ENCODE results near the gene TTC3.
"Not testable (repeated sequence)": the region's sequence is repeated elsewhere in the genome, so short reads cannot be mapped to it uniquely, and the experiment has no call there.

The TTC3 gene

GRCh38 chr21:37095821-37096220 is 22.8 kb downstream of the TTC3 start:
- DNase-seq = no peak

DNA sequence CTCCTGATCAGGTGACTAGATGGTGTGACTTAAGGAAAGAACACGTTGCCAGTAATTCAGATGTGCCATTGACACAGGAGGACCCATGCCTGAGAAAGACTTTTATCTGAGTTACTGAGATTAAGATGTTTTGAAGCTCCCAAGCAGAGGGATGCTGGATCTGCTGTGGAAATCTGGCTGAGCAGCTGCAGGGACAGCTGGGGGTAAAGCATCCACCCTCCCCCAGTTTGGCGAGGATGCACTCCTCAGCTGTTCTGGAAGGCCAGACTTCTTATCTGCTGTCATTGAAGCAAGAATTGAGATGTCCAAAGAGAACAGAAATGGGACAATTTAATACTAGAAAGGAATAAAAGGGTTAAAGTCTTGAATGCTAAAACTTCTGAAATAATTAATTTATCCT is 25.7 kb downstream of the TTC3 start:
- DNase-seq = no peak

- DNase-seq = no peak
Observed at GRCh38 chr21:37100316-37100715, 27.3 kb downstream of the TTC3 start.

- DNase-seq = no peak
Observed at GRCh38 chr21:37101384-37101783, 28.3 kb downstream of the TTC3 start.

GRCh38 chr21:37102746-37103145 is 29.7 kb downstream of the TTC3 start:
- DNase-seq = not testable (repeated sequence)

- no peak for DNase-seq
Observed at GRCh38 chr21:37106998-37107397, 33.9 kb downstream of the TTC3 start.

DNA sequence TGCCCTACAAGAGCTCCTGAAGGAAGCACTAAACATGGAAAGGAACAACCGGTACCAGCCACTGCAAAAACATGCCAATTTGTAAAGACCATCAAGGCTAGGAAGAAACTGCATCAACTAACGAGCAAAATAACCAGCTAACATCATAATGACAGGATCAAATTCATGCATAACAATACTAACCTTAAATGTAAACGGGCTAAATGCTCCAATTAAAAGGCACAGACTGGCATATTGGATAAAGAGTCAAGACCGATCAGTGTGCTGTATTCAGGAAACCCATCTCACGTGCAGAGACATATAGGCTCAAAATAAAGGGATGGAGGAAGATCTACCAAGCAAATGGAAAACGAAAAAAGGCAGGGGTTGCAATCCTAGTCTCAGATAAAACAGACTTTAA is 38.0 kb downstream of the TTC3 start:
- DNase-seq = not testable (repeated sequence)

DNA sequence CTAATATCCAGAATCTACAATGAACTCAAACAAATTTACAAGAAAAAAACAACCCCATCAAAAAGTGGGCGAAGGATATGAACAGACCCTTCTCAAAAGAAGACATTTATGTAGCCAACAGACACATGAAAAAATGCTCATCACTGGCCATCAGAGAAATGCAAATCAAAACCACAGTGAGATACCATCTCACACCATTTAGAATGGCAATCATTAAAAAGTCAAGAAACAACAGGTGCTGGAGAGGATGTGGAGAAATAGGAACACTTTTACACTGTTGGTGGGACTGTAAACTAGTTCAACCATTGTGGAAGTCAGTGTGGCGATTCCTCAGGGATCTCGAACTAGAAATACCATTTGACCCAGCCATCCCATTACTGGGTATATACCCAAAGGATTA is 41.2 kb downstream of the TTC3 start:
- DNase-seq = not testable (repeated sequence)

DNA sequence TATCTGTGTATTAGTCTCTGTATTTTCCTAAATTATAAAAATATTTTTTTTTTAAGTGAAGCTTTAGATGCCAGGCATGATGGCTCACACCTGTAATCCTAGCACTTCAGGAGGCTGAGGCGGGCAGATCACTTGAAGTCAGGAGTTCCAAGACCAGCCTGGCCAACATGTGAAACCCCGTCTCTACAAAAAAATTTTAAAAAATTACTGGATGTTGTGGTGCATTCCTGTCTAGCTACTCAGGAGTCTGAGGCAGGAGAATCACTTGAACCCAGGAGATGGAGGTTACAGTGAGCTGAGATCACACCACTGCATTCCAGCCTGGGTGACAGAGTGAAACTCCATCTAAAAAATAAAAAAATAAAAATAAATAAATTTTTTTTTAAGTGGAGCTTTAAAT is 43.4 kb downstream of the TTC3 start:
- DNase-seq = not testable (repeated sequence)

DNA sequence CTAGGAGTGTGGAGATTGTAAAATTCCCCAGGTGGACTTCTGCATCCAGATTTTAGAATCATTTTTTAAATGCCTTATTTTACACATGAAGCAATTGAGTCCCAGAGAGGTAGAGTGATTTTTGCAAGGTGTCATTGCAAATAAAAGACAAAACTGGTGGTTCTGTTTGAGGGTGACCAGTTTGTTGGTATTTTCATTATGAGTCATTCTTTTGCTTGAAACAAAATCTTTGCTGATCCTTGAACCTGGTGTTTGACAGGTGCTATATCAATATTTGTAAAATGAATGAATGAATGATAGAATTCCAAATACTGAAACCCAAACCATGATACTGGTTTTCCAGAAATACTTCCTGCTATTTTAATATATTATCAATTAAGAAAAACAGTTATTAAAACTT is 44.1 kb downstream of the TTC3 start:
- no peak for DNase-seq

- no peak for DNase-seq
Observed at GRCh38 chr21:37118187-37118826, 45.3 kb downstream of the TTC3 start.

DNA sequence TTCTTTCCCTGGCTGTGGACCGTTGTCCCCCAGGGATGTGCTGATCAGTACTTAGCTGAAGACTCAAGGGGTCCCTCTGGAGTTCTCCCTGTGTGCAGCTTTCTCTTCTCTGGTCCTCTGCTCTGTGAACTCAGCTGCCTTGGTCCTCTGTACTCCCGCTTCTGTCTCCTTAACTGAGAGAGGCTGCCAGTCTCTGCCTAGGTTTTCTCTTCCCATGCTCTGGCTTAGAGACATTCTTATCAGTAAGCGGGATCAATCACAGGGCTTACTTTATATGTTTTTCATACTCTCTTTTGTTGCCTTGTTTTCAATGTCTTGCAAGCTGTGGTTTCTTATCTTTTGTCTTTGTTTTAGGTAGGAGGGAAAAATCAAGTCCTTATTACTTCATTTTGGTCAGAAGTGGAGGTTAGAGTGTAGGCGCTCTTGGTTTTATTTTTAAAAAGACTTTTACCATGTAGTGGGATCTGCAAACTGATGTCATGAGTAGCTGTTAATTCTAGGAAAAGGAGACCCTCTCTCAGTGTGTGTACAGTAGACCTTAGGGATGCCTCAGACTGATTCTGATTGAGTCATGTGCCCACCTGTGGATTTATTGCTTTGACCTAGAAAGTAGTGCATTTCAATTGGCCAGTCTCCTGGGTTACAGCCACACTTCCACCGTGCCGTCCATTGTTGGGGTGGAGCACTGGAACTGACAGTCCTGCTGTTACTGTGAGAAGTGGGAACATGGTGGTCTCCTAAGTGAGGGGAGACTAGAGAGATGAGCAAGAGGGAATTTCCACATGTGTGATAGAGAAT is 46.6 kb downstream of the TTC3 start:
- DNase-seq = no peak

DNA sequence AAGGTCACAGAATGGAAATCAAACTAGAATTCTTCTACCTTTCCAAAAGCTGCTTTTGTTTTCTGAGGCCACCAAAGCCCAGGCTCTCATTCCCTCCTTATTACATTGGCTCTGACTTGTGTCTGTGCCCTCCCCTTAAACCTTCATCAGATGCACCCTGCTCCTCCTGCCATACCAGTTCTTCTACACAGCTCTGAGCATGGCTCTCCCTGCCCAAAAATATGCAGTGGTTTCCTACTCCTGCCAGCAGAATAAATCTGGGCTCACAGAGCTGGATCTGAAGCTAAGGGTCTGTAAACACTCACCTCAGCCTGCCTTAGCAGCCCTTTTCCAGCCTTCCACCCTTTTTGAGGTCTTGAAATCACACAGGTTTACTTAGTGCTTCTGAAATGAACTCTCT is 55.0 kb downstream of the TTC3 start:
- DNase-seq = no peak

GRCh38 chr21:37130971-37131370 is 57.9 kb downstream of the TTC3 start:
- DNase-seq = no peak

DNA sequence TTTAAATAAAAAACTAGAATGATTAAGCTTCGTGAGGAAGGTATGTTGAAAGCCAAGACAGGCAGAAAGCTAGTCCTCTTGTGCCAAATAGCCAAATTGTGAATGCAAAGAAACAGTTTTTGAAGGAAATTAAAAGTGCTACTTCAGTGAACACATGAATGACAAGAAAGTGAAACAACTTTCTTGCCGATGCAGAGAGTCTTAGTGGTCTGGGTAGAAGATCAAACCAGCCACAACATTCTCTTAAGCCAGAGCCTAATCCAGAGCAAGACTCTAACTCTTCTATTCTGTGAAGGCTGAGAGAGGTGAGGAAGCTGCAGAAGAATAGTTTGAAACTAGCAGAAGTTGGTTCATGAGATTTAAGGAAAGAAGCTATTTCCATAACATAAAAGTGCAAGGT is 63.2 kb downstream of the TTC3 start:
- DNase-seq = no peak

GRCh38 chr21:37136744-37137143 is 63.7 kb downstream of the TTC3 start:
- no peak for DNase-seq

DNA sequence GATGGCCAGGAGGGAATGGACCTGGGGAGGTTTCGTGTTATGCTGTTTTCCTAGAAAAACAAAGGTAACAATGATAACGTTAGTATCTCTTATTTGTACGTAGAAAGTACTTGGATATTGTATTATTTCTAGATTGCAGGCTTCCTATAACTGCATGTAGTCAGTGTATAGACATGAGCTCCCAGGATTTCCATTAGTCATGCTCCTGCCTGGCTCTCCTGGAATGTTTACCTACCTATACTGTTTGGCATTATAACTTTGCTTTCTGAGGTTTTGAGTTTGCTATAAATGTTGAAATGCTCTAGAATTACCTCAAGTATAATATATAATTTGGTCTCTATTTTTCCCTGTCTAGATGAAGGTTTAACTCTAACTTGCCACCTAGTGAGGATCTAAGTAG is 66.1 kb downstream of the TTC3 start:
- DNase-seq = no peak

DNA sequence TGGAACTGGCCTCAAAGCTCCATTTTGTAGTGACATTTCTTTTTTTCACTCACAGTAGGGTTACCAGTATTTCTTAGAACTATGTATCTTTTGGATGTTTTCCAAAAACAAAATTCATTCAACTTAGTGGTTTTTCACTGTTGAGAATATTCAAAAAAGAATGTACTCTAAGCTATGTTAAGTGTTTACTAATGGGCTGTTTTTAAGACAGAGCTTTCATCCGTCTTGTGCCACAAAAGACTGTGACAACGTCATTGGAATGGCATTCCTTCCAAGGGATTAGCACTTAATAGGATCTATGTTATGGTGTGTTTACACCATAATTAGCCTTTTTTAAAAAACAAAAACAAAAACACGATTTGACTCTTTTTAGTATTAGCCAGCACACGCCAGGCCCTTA is 66.8 kb downstream of the TTC3 start:
- DNase-seq = no peak

DNA sequence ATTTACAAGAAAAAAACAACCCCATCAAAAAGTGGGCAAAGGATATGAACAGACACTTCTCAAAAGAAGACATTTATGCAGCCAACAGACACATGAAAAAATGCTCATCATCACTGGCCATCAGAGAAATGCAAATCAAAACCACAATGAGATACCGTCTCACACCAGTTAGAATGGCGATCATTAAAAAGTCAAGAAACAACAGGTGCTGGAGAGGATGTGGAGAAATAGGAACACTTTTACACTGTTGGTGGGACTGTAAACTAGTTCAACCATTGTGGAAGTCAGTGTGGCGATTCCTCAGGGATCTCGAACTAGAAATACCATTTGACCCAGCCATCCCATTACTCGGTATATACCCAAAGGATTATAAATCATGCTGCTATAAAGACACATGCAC is 70.3 kb downstream of the TTC3 start:
- DNase-seq = not testable (repeated sequence)

- DNase-seq = no peak
Observed at GRCh38 chr21:37145635-37146111, 72.6 kb downstream of the TTC3 start.

GRCh38 chr21:37146320-37147235 is 73.5 kb downstream of the TTC3 start:
- DNase-seq = no peak

DNA sequence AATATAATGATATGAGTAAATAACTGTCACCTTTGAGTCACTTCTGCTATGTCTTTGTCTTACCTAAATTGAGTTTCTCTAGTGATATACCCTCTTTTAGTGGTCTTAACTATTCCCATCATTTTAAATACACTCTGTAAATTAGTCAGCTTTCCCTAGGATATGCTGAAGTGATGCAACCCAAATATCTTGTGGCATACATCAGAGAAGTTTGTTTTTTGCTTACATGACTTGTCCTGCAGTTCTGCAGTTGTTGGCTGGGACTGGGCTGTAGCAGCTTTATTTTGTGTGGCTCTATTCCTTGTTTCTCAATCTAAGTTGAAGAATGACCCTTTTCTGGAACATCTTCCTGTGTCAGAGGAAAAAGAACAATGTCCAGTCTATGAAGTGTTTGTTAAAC is 76.4 kb downstream of the TTC3 start:
- no peak for DNase-seq

DNA sequence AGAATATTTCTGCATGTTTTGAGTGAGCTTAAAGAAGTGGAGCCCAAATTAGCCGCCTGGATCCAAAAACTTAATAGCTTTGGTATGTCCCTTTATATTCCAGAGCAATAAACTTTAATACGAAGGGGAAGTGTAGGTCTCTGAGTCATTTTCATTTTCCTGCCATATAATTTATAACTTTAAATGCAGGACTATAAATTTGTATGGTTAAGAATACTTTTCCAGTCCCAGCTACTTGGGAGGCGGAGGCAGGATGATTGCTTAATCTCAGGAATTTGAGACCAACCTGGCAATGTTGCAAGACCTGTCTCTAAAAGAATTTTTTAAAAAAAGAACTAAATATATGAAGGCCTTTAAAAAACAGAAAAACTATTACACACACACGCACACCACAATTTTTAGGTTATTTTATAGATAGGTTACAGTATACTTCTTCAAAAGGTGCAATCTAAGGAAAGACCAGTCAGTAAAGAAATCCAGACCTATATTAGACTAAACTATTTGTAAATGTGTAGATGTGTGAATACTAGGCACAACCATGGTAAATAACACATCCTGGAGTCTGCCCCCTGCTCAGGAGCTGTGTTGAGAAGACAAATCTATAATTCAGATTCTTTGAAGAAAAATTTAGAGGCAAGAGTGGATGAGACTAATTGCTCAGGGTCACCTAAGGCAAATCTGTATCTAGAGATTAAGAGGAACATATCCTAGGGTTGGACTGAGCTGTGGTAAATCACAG is 80.3 kb downstream of the TTC3 start:
- no peak for DNase-seq

Data from CD4-positive, alpha-beta T cell treated with Interleukin-6 for 4 hours (primary cell).